GM23338 (cell line): ENCODE measurements around the gene NFX1. TPM values are rescaled to one million over a fixed set of nuclear protein-coding genes. Genes with fewer than 3 reads are reported as not detected.

ENCODE experiments used
- ATAC-seq: fragments of 200-7000 bp; cut with Tn5 transposase; 3 replicates; pipeline ENCODE4 v1.9.1; 2020
- DNase-seq: peaks from one replicate; pipeline ENCODE4 v3.0.0-alpha.2; 2015; ENCODE audit warnings: low spot score
- H2AFZ ChIP-seq: fragments of 200-600 bp; sonication (generic); 2 replicates; pipeline ENCODE4 v1.8.0; 2016; ENCODE audit warnings: antibody characterized with exemption, mild to moderate bottlenecking, moderate library complexity
- H3F3A ChIP-seq: fragments of 200-600 bp; sonication (generic); replicated peaks from 2 replicates; pipeline ENCODE4 v1.8.0; 2017; ENCODE audit warnings: antibody characterized with exemption, mixed run types, low read depth
- H3K27ac ChIP-seq: fragments of 200-600 bp; sonication (generic); 2 replicates; pipeline ENCODE4 v1.6.1; 2016; ENCODE audit warnings: low read depth
- H3K27me3 ChIP-seq: fragments of 200-600 bp; sonication (generic); 2 replicates; pipeline ENCODE4 v1.8.0; 2016; ENCODE audit warnings: mild to moderate bottlenecking, mixed run types, moderate library complexity; ENCODE audit not compliant: insufficient read depth
- H3K36me3 ChIP-seq: fragments of 200-600 bp; sonication (generic); 2 replicates; pipeline ENCODE4 v1.8.0; 2016; ENCODE audit warnings: mild to moderate bottlenecking; ENCODE audit not compliant: insufficient read depth
- H3K4me1 ChIP-seq: fragments of 200-600 bp; sonication (generic); 2 replicates; pipeline ENCODE4 v1.8.0; 2016; ENCODE audit warnings: mild to moderate bottlenecking, moderate library complexity; ENCODE audit not compliant: insufficient read depth
- H3K4me2 ChIP-seq: fragments of 200-600 bp; sonication (generic); 2 replicates; pipeline ENCODE4 v1.7.1; 2017; ENCODE audit warnings: mixed run types
- H3K4me3 ChIP-seq: fragments of 200-600 bp; sonication (generic); 2 replicates; pipeline ENCODE4 v1.6.1; 2016; ENCODE audit warnings: mixed run types
- H3K79me2 ChIP-seq: fragments of 200-600 bp; sonication (generic); replicated peaks from 2 replicates; pipeline ENCODE4 v1.8.0; 2017; ENCODE audit warnings: mild to moderate bottlenecking; ENCODE audit not compliant: insufficient read depth
- H3K9me2 ChIP-seq: fragments of 200-600 bp; sonication (generic); 2 replicates; pipeline ENCODE4 v1.8.0; 2017; ENCODE audit not compliant: insufficient read depth
- H4K20me1 ChIP-seq: fragments of 200-600 bp; sonication (generic); replicated peaks from 2 replicates; pipeline ENCODE4 v1.8.0; 2017; ENCODE audit warnings: mild to moderate bottlenecking; ENCODE audit not compliant: insufficient read depth
- H3K27ac Mint-ChIP-seq: 2 replicates; pipeline ENCODE4 v1.8.0; 2020; ENCODE audit warnings: inconsistent platforms, mild to moderate bottlenecking, moderate library complexity, mixed read lengths
- H3K27me3 Mint-ChIP-seq: 3 replicates; pipeline ENCODE4 v1.8.0; 2022; ENCODE audit warnings: low read depth, mild to moderate bottlenecking, moderate library complexity, mixed read lengths, inconsistent platforms; ENCODE audit not compliant: insufficient read depth, poor library complexity
- H3K36me3 Mint-ChIP-seq: 3 replicates; pipeline ENCODE4 v1.8.0; 2021; ENCODE audit warnings: low read depth, mild to moderate bottlenecking, inconsistent platforms, moderate library complexity, mixed read lengths
- H3K4me1 Mint-ChIP-seq: 3 replicates; pipeline ENCODE4 v1.8.0; 2020; ENCODE audit warnings: mild to moderate bottlenecking, inconsistent platforms, mixed read lengths
- H3K4me3 Mint-ChIP-seq: 3 replicates; pipeline ENCODE4 v1.8.0; 2021; ENCODE audit warnings: moderate library complexity, mild to moderate bottlenecking, inconsistent platforms, mixed read lengths
- H3K9me3 Mint-ChIP-seq: 3 replicates; pipeline ENCODE4 v1.8.0; 2020; ENCODE audit warnings: moderate library complexity, mild to moderate bottlenecking, inconsistent platforms, mixed read lengths
- CREB1 ChIP-seq: fragments of 250-450 bp; sonication (Bioruptor Pico); IDR thresholded peaks from 2 replicates; pipeline ENCODE4 v1.5.0; 2020; ENCODE audit warnings: low read depth, mild to moderate bottlenecking, moderate library complexity
- CTCF ChIP-seq, 2 experiments: fragments of 200-600 bp in 1 of 2; sonication (generic) in 1 of 2; conservative IDR thresholded peaks; 2 replicates each; pipeline versions ENCODE4 v1.5.1 to v1.6.1; 2016 to 2017; ENCODE audit warnings: antibody characterized with exemption in 2 of 2, low read depth in 2 of 2, mild to moderate bottlenecking in 2 of 2, moderate library complexity in 1 of 2
- ETS1 ChIP-seq: IDR thresholded peaks from 2 replicates; pipeline ENCODE4 v1.6.1; 2016; ENCODE audit warnings: antibody characterized with exemption
- EZH2 ChIP-seq: fragments of 200-600 bp; sonication (generic); IDR thresholded peaks from one replicate; pipeline ENCODE4 v1.8.0; 2017; ENCODE audit warnings: antibody characterized with exemption, mild to moderate bottlenecking, low read depth; ENCODE audit not compliant: unreplicated experiment
- EZH2phosphoT487 ChIP-seq: fragments of 200-600 bp; sonication (generic); IDR thresholded peaks from one replicate; pipeline ENCODE4 v1.8.1; 2018; ENCODE audit warnings: antibody characterized with exemption; ENCODE audit not compliant: unreplicated experiment
- JUNB ChIP-seq: IDR thresholded peaks from one replicate; pipeline ENCODE4 v1.6.1; 2016; ENCODE audit warnings: antibody characterized with exemption; ENCODE audit not compliant: unreplicated experiment
- NANOG ChIP-seq: IDR thresholded peaks from 2 replicates; pipeline ENCODE4 v1.6.1; 2016; ENCODE audit warnings: antibody characterized with exemption, borderline replicate concordance
- POLR2AphosphoS5 ChIP-seq: IDR thresholded peaks from 2 replicates; pipeline ENCODE4 v1.6.1; 2016; ENCODE audit warnings: antibody characterized with exemption, low read depth
- REST ChIP-seq: IDR thresholded peaks from one replicate; pipeline ENCODE4 v1.6.1; 2018; ENCODE audit warnings: antibody characterized with exemption; ENCODE audit not compliant: unreplicated experiment
- STAT1 ChIP-seq: IDR thresholded peaks from one replicate; pipeline ENCODE4 v1.6.1; 2016; ENCODE audit warnings: antibody characterized with exemption; ENCODE audit not compliant: unreplicated experiment
- ZNF114 ChIP-seq: fragments of 250-450 bp; sonication (Bioruptor Pico); IDR thresholded peaks from 2 replicates; pipeline ENCODE4 v1.5.0; 2020; ENCODE audit warnings: mild to moderate bottlenecking, moderate library complexity
- ZNF331 ChIP-seq: fragments of 250-450 bp; sonication (Bioruptor Pico); IDR thresholded peaks from 2 replicates; pipeline ENCODE4 v1.5.0; 2020; ENCODE audit warnings: low read depth, mild to moderate bottlenecking, moderate library complexity
- polyA plus RNA-seq: library from polyadenylated mRNA; unstranded; fragments of >200 nt; fragmentation: Nextera tagmentation; extraction: Ambion mirVana; gene quantifications from 2 replicates; pipeline ENCODE4 v1.2.1, GENCODE V29; 2016
- total RNA-seq: library from RNA; depleted of rRNA; stranded (reverse); fragments of >200 nt; shearing (Covaris generic); gene quantifications from 2 replicates; pipeline ENCODE4 v1.2.3, GENCODE V29; 2014
- TF ChIP-seq, protein P1 (sequence below): fragments of 250-450 bp; sonication (Bioruptor Pico); IDR thresholded peaks from 2 replicates; pipeline ENCODE4 v1.5.0; 2020; ENCODE audit warnings: mild to moderate bottlenecking, moderate library complexity

NFX1 gene
- total and polyA plus RNA-seq, 2 experiments from 2014 or later: 13.9 to 26.1 TPM

- H3K4me1 Mint-ChIP-seq: peaks cover 10% of the 10 kb centered on the region
- Histone ChIP-seq H3K36me3 (peaks cover 50% of the 10 kb centered on the region), H3K27me3 (no peaks in the 10 kb centered on the region), H3F3A (no peaks in the 10 kb centered on the region), H3K4me1 (peaks cover 5% of the 10 kb centered on the region; the same call in 1 of the 2 replicates), H3K4me2 (peak overlapping the region; percentile 98), H3K4me3 (peak overlapping the region; percentile 99), H3K27ac (no peak overlapping the region), H4K20me1 (peaks cover 19% of the 10 kb centered on the region), H3K79me2 (peaks cover 40% of the 10 kb centered on the region), H2AFZ (peak overlapping the region; percentile 86), H3K9me2 (no peaks in the 10 kb centered on the region)
- TF ChIP-seq CTCF (conservative IDR thresholded peaks at IDR 0.05; ENCODE audit: low read depth in 2 of 2): no peak
- no peak for TF ChIP-seq NANOG
- TF ChIP-seq REST: no peak
- TF ChIP-seq EZH2: no peak
- no peak for TF ChIP-seq STAT1
- no peak for TF ChIP-seq ZNF114 (CRISPR knock-in tag)
- TF ChIP-seq POLR2AphosphoS5: no peak
- no peak for TF ChIP-seq ETS1
- TF ChIP-seq, protein P1, sequence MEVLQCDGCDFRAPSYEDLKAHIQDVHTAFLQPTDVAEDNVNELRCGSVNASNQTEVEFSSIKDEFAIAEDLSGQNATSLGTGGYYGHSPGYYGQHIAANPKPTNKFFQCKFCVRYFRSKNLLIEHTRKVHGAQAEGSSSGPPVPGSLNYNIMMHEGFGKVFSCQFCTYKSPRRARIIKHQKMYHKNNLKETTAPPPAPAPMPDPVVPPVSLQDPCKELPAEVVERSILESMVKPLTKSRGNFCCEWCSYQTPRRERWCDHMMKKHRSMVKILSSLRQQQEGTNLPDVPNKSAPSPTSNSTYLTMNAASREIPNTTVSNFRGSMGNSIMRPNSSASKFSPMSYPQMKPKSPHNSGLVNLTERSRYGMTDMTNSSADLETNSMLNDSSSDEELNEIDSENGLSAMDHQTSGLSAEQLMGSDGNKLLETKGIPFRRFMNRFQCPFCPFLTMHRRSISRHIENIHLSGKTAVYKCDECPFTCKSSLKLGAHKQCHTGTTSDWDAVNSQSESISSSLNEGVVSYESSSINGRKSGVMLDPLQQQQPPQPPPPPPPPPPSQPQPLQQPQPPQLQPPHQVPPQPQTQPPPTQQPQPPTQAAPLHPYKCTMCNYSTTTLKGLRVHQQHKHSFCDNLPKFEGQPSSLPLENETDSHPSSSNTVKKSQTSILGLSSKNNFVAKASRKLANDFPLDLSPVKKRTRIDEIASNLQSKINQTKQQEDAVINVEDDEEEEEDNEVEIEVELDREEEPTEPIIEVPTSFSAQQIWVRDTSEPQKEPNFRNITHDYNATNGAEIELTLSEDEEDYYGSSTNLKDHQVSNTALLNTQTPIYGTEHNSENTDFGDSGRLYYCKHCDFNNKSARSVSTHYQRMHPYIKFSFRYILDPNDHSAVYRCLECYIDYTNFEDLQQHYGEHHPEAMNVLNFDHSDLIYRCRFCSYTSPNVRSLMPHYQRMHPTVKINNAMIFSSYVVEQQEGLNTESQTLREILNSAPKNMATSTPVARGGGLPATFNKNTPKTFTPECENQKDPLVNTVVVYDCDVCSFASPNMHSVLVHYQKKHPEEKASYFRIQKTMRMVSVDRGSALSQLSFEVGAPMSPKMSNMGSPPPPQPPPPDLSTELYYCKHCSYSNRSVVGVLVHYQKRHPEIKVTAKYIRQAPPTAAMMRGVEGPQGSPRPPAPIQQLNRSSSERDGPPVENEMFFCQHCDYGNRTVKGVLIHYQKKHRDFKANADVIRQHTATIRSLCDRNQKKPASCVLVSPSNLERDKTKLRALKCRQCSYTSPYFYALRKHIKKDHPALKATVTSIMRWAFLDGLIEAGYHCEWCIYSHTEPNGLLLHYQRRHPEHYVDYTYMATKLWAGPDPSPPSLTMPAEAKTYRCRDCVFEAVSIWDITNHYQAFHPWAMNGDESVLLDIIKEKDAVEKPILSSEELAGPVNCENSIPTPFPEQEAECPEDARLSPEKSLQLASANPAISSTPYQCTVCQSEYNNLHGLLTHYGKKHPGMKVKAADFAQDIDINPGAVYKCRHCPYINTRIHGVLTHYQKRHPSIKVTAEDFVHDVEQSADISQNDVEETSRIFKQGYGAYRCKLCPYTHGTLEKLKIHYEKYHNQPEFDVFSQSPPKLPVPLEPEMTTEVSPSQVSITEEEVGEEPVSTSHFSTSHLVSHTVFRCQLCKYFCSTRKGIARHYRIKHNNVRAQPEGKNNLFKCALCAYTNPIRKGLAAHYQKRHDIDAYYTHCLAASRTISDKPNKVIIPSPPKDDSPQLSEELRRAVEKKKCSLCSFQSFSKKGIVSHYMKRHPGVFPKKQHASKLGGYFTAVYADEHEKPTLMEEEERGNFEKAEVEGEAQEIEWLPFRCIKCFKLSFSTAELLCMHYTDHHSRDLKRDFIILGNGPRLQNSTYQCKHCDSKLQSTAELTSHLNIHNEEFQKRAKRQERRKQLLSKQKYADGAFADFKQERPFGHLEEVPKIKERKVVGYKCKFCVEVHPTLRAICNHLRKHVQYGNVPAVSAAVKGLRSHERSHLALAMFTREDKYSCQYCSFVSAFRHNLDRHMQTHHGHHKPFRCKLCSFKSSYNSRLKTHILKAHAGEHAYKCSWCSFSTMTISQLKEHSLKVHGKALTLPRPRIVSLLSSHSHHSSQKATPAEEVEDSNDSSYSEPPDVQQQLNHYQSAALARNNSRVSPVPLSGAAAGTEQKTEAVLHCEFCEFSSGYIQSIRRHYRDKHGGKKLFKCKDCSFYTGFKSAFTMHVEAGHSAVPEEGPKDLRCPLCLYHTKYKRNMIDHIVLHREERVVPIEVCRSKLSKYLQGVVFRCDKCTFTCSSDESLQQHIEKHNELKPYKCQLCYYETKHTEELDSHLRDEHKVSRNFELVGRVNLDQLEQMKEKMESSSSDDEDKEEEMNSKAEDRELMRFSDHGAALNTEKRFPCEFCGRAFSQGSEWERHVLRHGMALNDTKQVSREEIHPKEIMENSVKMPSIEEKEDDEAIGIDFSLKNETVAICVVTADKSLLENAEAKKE: no peak
- no peak for TF ChIP-seq ZNF331 (CRISPR knock-in tag)
- TF ChIP-seq CREB1 (CRISPR knock-in tag): no peak
- no peak for TF ChIP-seq JUNB
- TF ChIP-seq EZH2phosphoT487: no peak
- ATAC-seq (peak; percentile 9), DNase-seq (peak; percentile 32)
- H3K4me3 Mint-ChIP-seq: peak overlapping the region; percentile 97
- H3K36me3 Mint-ChIP-seq: peaks cover 61% of the 10 kb centered on the region
- H3K27ac Mint-ChIP-seq: peak overlapping the region; percentile 87
- no peaks in the 10 kb centered on the region for H3K9me3 Mint-ChIP-seq
- peaks cover 2% of the 10 kb centered on the region for H3K27me3 Mint-ChIP-seq
These were observed 26.9 kb upstream of the NFX1 start for GRCh38 chr9:33263131-33264002.
